ENCODE measurements around the gene TNNI2.

DNA sequence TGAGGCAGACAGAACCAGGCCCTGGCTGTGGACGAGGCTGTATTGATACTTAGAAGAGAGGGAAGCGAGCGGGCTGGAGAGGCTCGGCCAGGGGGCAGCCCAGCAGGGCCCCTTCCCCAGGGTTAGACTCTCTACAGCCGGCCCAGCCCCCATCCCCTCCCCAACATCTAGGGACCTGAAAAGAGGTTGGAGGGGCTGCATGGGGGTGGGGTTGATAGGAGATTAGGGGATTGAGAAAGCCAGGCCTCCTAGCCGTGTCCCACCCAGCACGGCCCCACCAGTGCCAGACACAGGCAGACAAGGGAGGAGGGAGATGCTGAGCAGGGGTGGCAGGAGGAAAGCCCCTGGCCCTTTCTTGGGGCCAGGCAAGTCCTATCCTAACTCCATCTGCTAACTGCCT is 19.8 kb downstream of the TNNI2 start:
- TF ChIP-seq, protein P1, sequence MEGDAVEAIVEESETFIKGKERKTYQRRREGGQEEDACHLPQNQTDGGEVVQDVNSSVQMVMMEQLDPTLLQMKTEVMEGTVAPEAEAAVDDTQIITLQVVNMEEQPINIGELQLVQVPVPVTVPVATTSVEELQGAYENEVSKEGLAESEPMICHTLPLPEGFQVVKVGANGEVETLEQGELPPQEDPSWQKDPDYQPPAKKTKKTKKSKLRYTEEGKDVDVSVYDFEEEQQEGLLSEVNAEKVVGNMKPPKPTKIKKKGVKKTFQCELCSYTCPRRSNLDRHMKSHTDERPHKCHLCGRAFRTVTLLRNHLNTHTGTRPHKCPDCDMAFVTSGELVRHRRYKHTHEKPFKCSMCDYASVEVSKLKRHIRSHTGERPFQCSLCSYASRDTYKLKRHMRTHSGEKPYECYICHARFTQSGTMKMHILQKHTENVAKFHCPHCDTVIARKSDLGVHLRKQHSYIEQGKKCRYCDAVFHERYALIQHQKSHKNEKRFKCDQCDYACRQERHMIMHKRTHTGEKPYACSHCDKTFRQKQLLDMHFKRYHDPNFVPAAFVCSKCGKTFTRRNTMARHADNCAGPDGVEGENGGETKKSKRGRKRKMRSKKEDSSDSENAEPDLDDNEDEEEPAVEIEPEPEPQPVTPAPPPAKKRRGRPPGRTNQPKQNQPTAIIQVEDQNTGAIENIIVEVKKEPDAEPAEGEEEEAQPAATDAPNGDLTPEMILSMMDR (IDR thresholded peaks at IDR 0.05; ENCODE audit: poor library complexity, severe bottlenecking) = no peak
- TF ChIP-seq POLR2AphosphoS5 (IDR thresholded peaks at IDR 0.05) = no peak
- no peak for TF ChIP-seq EP300 (conservative IDR thresholded peaks at IDR 0.05; ENCODE audit: poor library complexity, severe bottlenecking)
